ENCODE measurements around the gene GMDS. TPM values are rescaled to one million over a fixed set of nuclear protein-coding genes. Genes with fewer than 3 reads are reported as not detected.
"Not testable (repeated sequence)": the region's sequence is repeated elsewhere in the genome, so short reads cannot be mapped to it uniquely, and the experiment has no call there.

The GMDS gene
- total RNA-seq, 4 donors from 2014 or later = 197 to 375 (median 215) TPM

DNA sequence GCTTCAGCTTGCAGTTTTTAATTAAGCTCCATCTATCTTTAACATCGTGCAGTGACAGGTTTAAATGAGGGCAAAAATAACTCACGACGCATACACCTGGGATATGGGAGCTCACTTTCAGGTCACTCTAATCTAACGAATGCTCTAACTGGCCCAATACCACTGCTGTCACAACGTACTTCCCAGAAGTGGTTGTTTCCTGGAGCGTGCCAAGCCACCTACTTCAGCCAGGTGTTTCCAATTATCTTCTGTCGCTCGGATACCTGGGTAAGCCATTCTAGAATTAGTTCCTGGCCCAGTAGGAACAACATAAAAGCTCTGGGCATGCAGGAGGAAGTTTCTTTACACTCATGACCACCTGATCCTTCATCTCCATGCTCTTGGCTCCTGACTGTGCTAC, 488.3 kb downstream of the GMDS start:
- Histone ChIP-seq H3K36me3 (no peaks in the 10 kb centered on the region), H3K27me3 (no peaks in the 10 kb centered on the region), H3K4me1 (peaks cover 0 to 4% (median 0%) of the 10 kb centered on the region in 4 donors), H3K4me3 (no peak overlapping the region), H3K27ac (no peak overlapping the region), H3K9me3 (no peaks in the 10 kb centered on the region)
- no peak for DNase-seq
- no peak for TF ChIP-seq POLR2A (IDR thresholded peaks at IDR 0.05)
- TF ChIP-seq, protein P1, sequence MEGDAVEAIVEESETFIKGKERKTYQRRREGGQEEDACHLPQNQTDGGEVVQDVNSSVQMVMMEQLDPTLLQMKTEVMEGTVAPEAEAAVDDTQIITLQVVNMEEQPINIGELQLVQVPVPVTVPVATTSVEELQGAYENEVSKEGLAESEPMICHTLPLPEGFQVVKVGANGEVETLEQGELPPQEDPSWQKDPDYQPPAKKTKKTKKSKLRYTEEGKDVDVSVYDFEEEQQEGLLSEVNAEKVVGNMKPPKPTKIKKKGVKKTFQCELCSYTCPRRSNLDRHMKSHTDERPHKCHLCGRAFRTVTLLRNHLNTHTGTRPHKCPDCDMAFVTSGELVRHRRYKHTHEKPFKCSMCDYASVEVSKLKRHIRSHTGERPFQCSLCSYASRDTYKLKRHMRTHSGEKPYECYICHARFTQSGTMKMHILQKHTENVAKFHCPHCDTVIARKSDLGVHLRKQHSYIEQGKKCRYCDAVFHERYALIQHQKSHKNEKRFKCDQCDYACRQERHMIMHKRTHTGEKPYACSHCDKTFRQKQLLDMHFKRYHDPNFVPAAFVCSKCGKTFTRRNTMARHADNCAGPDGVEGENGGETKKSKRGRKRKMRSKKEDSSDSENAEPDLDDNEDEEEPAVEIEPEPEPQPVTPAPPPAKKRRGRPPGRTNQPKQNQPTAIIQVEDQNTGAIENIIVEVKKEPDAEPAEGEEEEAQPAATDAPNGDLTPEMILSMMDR (IDR thresholded peaks at IDR 0.05) = no peak

DNA sequence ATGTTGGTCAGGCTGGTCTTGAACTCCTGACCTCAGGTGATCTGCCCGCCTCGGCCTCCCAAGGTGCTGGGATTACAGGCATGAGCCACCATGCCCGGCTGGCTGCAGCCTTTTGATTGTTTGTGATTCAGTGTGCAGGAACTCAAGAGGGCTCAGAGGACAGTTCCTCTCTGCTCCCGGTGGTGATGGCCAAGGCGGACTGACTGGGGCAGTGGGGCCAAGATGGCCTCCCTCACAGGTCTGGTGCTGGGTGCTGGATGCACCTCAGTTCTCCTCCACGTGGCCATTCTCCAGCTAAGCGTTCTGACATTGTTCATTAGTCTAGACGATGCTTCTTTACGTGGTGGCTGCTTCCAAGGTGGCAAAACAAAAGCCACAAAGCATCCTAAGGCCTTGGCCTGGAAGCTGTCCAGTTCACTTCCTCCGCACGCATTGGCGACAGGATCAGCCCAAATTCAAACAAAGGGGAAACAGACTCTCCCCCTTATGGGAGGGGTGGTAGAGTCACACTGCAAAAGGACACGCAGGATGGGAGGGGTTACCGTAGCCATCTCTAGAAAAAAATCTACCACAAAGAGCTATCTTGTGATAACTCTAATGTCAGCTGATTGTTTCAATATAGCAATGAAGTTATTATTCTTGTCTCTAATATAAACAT, 488.8 kb downstream of the GMDS start:
- Histone ChIP-seq H3K4me3 (no peak overlapping the region), H3K27ac (no peak overlapping the region), H3K9me3 (no peaks in the 10 kb centered on the region), H3K36me3 (no peaks in the 10 kb centered on the region), H3K27me3 (no peaks in the 10 kb centered on the region), H3K4me1 (no peaks in the 10 kb centered on the region)
- TF ChIP-seq POLR2A (IDR thresholded peaks at IDR 0.05) = no peak
- TF ChIP-seq, protein P1 (IDR thresholded peaks at IDR 0.05) = no peak
- DNase-seq = no peak

DNA sequence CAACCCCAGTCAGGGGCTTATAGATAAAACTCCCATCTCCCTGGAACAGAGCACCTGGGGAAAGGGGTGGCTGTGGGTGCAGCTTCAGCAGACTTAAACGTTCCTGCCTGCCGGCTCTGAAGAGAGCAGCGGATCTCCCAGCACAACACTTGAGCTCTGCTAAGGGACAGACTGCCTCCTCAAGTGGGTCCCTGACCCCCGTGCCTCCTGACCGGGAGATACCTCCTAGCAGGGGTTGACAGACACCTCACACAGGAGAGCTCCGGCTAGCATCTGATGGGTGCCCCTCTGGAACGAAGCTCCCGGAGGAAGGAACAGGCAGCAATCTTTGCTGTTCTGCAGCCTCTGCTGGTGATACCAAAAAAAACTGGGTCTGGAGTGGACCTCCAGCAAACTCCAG, 494.3 kb downstream of the GMDS start:
- not testable (repeated sequence) for H3K27me3 ChIP-seq, H3K4me1 ChIP-seq, H3K4me3 ChIP-seq, H3K27ac ChIP-seq, DNase-seq, H3K9me3 ChIP-seq, H3K36me3 ChIP-seq

DNA sequence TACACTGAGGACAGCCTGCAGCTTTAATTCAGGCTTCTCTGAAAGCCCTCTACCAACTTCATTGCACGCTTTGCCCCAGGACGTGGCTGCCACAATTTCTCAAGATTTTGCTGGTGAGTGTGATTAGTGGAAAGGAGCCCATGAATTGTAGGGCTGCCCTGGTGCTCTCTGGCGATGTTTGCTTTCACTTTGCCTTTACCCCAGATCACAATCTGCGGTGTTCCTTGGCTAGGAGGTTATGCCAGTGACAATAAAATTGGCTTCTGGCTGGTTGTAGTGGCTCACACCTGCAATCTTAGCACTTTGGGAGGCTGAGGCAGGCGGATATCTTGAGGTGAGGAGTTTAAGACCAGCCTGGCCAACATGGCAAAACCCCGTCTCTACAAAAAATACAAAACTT, 496.4 kb downstream of the GMDS start:
- no peaks in the 10 kb centered on the region for H3K9me3 ChIP-seq
- no peak for DNase-seq
- no peak overlapping the region for H3K27ac ChIP-seq
- H3K36me3 ChIP-seq = no peaks in the 10 kb centered on the region
- no peak overlapping the region for H3K4me3 ChIP-seq
- no peaks in the 10 kb centered on the region for H3K27me3 ChIP-seq
- TF ChIP-seq, protein P1 (IDR thresholded peaks at IDR 0.05) = no peak
- no peak for TF ChIP-seq POLR2A (IDR thresholded peaks at IDR 0.05)
- H3K4me1 ChIP-seq = no peaks in the 10 kb centered on the region

DNA sequence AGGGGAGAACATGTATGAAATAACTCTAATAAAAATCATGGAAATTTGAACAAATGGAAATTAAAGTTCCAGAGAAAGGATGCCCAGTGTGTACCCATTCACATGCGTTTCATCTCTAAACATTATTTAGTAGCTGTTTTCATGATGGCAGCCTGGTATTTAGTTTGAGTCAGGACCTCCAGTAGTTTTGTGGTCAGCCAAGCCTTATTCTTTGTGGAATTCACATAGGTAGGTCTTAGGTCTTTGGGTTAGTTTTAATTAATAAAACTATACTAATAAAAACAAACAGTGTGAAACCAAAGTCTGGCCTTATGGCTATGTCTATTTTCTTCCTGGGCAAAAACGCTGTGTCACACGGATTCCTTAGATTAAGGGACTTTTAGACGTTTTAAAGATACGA, 497.9 kb downstream of the GMDS start:
- no peak for DNase-seq
- no peaks in the 10 kb centered on the region for H3K36me3 ChIP-seq
- no peak overlapping the region for H3K4me3 ChIP-seq
- TF ChIP-seq POLR2A (IDR thresholded peaks at IDR 0.05) = no peak
- TF ChIP-seq, protein P1 (IDR thresholded peaks at IDR 0.05) = no peak
- H3K27me3 ChIP-seq = no peaks in the 10 kb centered on the region
- no peak overlapping the region for H3K27ac ChIP-seq
- H3K4me1 ChIP-seq = no peaks in the 10 kb centered on the region
- no peaks in the 10 kb centered on the region for H3K9me3 ChIP-seq

DNA sequence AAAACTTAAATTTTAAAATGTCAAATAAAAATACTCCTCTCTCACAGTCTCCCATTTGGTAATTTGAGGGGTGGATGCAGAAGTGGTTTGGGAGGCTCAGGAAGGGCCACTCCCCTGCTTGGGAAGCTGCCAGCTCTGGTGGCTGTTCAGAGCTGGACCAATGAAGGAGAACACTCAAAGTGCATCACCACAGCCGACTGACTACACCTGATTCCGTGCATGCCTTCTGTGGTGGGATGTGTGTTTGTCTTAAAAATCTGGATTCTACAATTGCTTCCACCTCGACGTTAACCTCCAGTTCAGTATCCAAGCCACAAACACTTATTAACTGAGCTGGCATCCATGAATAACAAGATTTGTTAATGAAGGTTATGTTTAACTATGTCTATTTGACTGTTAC, 498.4 kb downstream of the GMDS start:
- Histone ChIP-seq H3K27ac (no peak overlapping the region), H3K4me3 (no peak overlapping the region), H3K27me3 (no peaks in the 10 kb centered on the region), H3K9me3 (no peaks in the 10 kb centered on the region), H3K36me3 (no peaks in the 10 kb centered on the region), H3K4me1 (no peaks in the 10 kb centered on the region)
- no peak for DNase-seq
- TF ChIP-seq, protein P1 (IDR thresholded peaks at IDR 0.05) = no peak
- TF ChIP-seq POLR2A (IDR thresholded peaks at IDR 0.05) = no peak

All from Peyer's patch (tissue), 4 donors.